ENCODE measurements around the gene TANGO2.

DNA sequence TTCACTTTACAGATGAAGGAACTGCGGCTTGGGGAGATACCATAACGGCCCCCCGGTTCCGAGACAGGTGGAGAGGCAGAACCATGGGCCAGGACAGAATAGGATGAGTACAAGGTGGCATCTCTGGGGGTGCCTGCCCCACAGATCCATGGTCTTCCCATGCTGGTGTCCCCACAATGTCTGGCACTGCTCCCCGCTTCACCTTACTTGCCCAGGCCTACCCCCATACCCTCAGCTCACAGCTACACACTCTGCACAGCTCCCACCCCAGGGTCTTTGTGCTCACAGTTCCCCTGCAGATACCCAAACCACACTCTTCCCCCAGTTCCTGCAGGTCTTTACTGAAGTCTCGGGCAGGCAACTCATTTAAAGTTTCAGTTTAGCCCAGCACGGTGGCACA is 47.7 kb downstream of the TANGO2 start:
- TF ChIP-seq, protein P1, sequence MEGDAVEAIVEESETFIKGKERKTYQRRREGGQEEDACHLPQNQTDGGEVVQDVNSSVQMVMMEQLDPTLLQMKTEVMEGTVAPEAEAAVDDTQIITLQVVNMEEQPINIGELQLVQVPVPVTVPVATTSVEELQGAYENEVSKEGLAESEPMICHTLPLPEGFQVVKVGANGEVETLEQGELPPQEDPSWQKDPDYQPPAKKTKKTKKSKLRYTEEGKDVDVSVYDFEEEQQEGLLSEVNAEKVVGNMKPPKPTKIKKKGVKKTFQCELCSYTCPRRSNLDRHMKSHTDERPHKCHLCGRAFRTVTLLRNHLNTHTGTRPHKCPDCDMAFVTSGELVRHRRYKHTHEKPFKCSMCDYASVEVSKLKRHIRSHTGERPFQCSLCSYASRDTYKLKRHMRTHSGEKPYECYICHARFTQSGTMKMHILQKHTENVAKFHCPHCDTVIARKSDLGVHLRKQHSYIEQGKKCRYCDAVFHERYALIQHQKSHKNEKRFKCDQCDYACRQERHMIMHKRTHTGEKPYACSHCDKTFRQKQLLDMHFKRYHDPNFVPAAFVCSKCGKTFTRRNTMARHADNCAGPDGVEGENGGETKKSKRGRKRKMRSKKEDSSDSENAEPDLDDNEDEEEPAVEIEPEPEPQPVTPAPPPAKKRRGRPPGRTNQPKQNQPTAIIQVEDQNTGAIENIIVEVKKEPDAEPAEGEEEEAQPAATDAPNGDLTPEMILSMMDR (IDR thresholded peaks at IDR 0.05; ENCODE audit: borderline replicate concordance, extremely low read depth, low read length, poor library complexity, severe bottlenecking) = no peak
- no peak for TF ChIP-seq EZH2 (IDR thresholded peaks at IDR 0.05; ENCODE audit: borderline replicate concordance, low read depth, low read length, severe bottlenecking)
